Colonic mucosa (tissue), 4 donors: ENCODE data around the gene SEZ6L. TPM values are rescaled to one million over a fixed set of nuclear protein-coding genes. Genes with fewer than 3 reads are reported as not detected.

ENCODE experiments used
- DNase-seq: peaks from one replicate; pipeline ENCODE4 v3.0.0-alpha.2; 2020
- H3K27ac ChIP-seq: fragments of 200-600 bp; one replicate; pipeline ENCODE4 v1.8.0; 2021
- H3K27me3 ChIP-seq: fragments of 200-600 bp; one replicate; pipeline ENCODE4 v1.8.0; 2021
- H3K36me3 ChIP-seq: fragments of 200-600 bp; one replicate; pipeline ENCODE4 v1.8.0; 2021
- H3K4me1 ChIP-seq: fragments of 200-600 bp; one replicate; pipeline ENCODE4 v1.8.0; 2021; ENCODE audit warnings: mild to moderate bottlenecking
- H3K4me3 ChIP-seq: fragments of 200-600 bp; one replicate; pipeline ENCODE4 v1.8.0; 2021
- H3K9ac ChIP-seq, 2 donors: one replicate each; pipeline ENCODE4 v1.7.0; 2013; ENCODE audit warnings: control low read depth in 2 of 2, low read depth in 2 of 2, low read length in 2 of 2
- H3K9me3 ChIP-seq: fragments of 200-600 bp; one replicate; pipeline ENCODE4 v1.8.0; 2021
- intact Hi-C: fragments of 100-400 bp; cut with DNase I; formaldehyde crosslinking; loops from one replicate; pipeline ENCODE4 v1.14.1; 2022
- total RNA-seq, 2 donors: library from RNA; stranded (reverse); fragmentation: NEBNext Ultra II Directional in 1 of 2; extraction: Animal tissue kit (Norgen Biotek cat#: 25700) in 1 of 2; gene quantifications; one replicate each; pipeline ENCODE4 v1.2.1, GENCODE V29; 2021
- TF ChIP-seq, protein P1 (sequence below): fragments of 200-600 bp; IDR thresholded peaks from one replicate; pipeline ENCODE4 v1.8.0; 2022; ENCODE audit warnings: antibody characterized with exemption, mild to moderate bottlenecking
- donor health status: healthy.
- donor health status: DM: no; HTN: no; CAD: no.
- donor health status: DM: no; HTN: no; CAD: no.

Gene SEZ6L
- total RNA-seq, 2 donors from 2014 or later: 0.32 TPM; not detected in 1

DNA sequence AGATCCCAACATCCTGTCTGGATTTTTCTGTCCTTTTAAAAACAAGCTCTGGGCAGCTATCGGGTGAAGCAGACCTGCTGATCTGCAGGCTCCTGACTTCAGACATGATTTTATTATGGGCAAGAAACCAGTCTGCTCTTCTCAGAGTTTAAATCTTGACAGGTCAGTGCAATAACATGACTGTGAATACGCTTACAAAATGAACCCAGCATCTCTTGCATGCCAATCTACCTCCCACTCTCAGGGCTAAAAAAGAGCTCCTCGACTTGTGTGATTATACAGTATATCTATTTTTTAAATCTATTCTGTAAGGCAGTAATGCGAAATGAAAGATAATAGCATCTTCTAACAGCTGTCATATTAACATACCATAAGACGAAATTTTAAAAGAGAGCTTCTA is 241.1 kb downstream of the SEZ6L start:
- no peak overlapping the region for H3K27ac ChIP-seq
- no peak for DNase-seq
- no peak overlapping the region for H3K9ac ChIP-seq
- TF ChIP-seq, protein P1, sequence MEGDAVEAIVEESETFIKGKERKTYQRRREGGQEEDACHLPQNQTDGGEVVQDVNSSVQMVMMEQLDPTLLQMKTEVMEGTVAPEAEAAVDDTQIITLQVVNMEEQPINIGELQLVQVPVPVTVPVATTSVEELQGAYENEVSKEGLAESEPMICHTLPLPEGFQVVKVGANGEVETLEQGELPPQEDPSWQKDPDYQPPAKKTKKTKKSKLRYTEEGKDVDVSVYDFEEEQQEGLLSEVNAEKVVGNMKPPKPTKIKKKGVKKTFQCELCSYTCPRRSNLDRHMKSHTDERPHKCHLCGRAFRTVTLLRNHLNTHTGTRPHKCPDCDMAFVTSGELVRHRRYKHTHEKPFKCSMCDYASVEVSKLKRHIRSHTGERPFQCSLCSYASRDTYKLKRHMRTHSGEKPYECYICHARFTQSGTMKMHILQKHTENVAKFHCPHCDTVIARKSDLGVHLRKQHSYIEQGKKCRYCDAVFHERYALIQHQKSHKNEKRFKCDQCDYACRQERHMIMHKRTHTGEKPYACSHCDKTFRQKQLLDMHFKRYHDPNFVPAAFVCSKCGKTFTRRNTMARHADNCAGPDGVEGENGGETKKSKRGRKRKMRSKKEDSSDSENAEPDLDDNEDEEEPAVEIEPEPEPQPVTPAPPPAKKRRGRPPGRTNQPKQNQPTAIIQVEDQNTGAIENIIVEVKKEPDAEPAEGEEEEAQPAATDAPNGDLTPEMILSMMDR: no peak
- H3K27me3 ChIP-seq: no peaks in the 10 kb centered on the region
- no peaks in the 10 kb centered on the region for H3K4me1 ChIP-seq
- H3K36me3 ChIP-seq: no peaks in the 10 kb centered on the region
- no peaks in the 10 kb centered on the region for H3K9me3 ChIP-seq
- intact Hi-C loops: no loop called here
- H3K4me3 ChIP-seq: no peak overlapping the region

DNA sequence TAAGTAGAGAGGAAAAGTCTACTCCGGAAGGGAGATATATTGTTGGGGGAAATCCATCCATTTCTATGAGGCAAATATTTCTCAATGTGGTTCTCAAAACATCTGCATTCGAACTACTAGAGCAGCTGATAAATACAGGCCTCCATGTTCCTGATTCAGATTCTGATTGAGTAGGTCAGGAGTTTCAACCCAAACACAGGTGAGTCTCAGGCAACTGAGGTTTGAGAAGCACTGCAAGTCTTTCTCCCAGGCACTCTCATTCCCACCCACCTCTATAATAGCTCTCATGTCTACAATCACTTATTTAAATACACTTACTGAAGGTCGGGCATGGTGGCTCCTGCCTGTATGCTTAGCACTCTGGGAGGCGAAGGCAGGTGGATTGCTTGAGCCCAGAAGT is 245.1 kb downstream of the SEZ6L start:
- H3K36me3 ChIP-seq: no peaks in the 10 kb centered on the region
- TF ChIP-seq, protein P1: no peak
- no peak for DNase-seq
- intact Hi-C loops: no loop called here
- no peaks in the 10 kb centered on the region for H3K4me1 ChIP-seq
- H3K27ac ChIP-seq: no peak overlapping the region
- H3K9me3 ChIP-seq: no peaks in the 10 kb centered on the region
- no peak overlapping the region for H3K9ac ChIP-seq
- H3K4me3 ChIP-seq: no peak overlapping the region
- no peaks in the 10 kb centered on the region for H3K27me3 ChIP-seq

DNA sequence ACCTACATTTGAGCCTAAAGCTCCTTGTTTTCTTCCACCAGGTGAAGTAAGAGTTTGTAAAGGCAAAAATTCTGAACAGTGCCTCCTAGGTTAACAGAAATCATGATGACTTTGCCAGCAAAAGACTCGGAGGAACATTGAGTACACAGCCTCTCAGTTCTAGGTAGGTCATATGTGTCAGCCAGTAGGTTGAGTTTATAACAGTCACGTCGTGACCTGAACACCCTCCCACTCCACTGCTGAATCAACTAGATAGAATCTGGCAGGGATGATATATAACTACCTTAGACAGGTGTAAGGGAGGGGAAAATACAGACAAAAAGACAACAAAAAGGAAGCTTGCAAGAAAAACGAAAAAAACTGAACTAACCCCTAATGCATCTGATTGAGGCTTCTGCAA is 247.0 kb downstream of the SEZ6L start:
- TF ChIP-seq, protein P1: no peak
- Histone ChIP-seq H3K27me3 (no peaks in the 10 kb centered on the region), H3K9ac (no peak overlapping the region), H3K4me3 (no peak overlapping the region), H3K36me3 (no peaks in the 10 kb centered on the region), H3K9me3 (no peaks in the 10 kb centered on the region), H3K27ac (no peak overlapping the region), H3K4me1 (no peaks in the 10 kb centered on the region)
- DNase-seq: no peak
- intact Hi-C loops: no loop called here

DNA sequence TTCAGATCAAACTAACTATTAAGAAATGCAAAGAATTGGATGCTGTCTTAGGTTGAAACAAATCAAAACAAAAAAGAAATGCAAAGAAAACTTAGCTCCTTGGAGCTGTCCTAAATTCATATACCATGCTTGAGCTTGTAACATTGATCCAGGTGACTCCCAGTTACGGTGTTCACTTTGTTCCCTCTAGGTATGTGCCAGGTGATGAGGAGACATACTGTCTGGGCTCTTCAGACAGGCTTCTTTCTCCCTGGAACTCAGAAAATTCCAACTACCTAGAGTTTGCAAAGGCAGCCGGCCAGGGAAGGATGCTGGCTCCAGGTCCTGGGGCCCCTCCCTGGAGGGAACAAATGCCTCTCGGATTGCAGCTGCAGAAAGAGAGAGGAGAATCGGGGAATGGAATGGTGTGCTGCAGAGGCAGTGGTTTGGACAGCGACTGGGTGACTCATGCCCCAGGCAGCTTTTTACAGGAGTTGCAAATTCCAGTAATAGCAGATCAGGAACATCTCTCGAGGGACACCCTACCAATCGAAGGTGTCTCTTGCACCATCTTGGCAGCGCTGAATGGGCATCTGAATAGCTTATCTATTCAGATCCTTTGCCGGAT is 247.5 kb downstream of the SEZ6L start:
- Histone ChIP-seq H3K27me3 (no peaks in the 10 kb centered on the region), H3K27ac (no peak overlapping the region), H3K36me3 (no peaks in the 10 kb centered on the region), H3K9me3 (no peaks in the 10 kb centered on the region), H3K4me3 (no peak overlapping the region), H3K4me1 (no peaks in the 10 kb centered on the region), H3K9ac (no peak overlapping the region)
- intact Hi-C loops: no loop called here
- no peak for DNase-seq
- TF ChIP-seq, protein P1: no peak

DNA sequence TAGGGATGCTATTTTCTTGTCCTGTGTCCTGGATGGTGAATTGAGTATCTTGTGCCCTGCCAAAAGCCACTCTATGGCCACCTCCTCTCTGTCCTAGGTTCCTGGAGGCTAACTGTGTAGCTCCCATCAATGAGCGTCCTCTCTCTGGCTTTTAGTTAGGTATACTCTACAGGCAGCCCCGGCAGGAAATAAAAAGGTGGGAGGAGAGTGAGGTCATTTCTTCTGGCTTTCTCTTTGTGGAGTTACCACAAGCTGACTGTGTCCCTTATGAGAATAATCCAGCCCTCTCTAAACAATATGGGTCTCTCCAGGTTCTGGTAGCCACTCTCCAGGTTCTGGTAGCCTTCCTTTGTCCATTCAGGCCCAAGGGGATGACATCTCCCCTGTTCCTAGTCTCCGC is 248.1 kb downstream of the SEZ6L start:
- no peaks in the 10 kb centered on the region for H3K27me3 ChIP-seq
- H3K9ac ChIP-seq: no peak overlapping the region
- no peak overlapping the region for H3K4me3 ChIP-seq
- no peaks in the 10 kb centered on the region for H3K9me3 ChIP-seq
- H3K27ac ChIP-seq: no peak overlapping the region
- intact Hi-C loops: no loop called here
- no peak for DNase-seq
- H3K36me3 ChIP-seq: no peaks in the 10 kb centered on the region
- TF ChIP-seq, protein P1: no peak
- no peaks in the 10 kb centered on the region for H3K4me1 ChIP-seq
